GM23338 (cell line): ENCODE data around the gene SH3D21. TPM values are rescaled to one million over a fixed set of nuclear protein-coding genes. Genes with fewer than 3 reads are reported as not detected.

Experiments
- ATAC-seq: fragments of 200-7000 bp; cut with Tn5 transposase; 3 replicates; pipeline ENCODE4 v1.9.1; 2020
- DNase-seq: peaks from one replicate; pipeline ENCODE4 v3.0.0-alpha.2; 2015; ENCODE audit warnings: low spot score
- H2AFZ ChIP-seq: fragments of 200-600 bp; sonication (generic); 2 replicates; pipeline ENCODE4 v1.8.0; 2016; ENCODE audit warnings: antibody characterized with exemption, mild to moderate bottlenecking, moderate library complexity
- H3F3A ChIP-seq: fragments of 200-600 bp; sonication (generic); replicated peaks from 2 replicates; pipeline ENCODE4 v1.8.0; 2017; ENCODE audit warnings: antibody characterized with exemption, mixed run types, low read depth
- H3K27ac ChIP-seq: fragments of 200-600 bp; sonication (generic); 2 replicates; pipeline ENCODE4 v1.6.1; 2016; ENCODE audit warnings: low read depth
- H3K27me3 ChIP-seq: fragments of 200-600 bp; sonication (generic); 2 replicates; pipeline ENCODE4 v1.8.0; 2016; ENCODE audit warnings: mild to moderate bottlenecking, mixed run types, moderate library complexity; ENCODE audit not compliant: insufficient read depth
- H3K36me3 ChIP-seq: fragments of 200-600 bp; sonication (generic); 2 replicates; pipeline ENCODE4 v1.8.0; 2016; ENCODE audit warnings: mild to moderate bottlenecking; ENCODE audit not compliant: insufficient read depth
- H3K4me1 ChIP-seq: fragments of 200-600 bp; sonication (generic); 2 replicates; pipeline ENCODE4 v1.8.0; 2016; ENCODE audit warnings: mild to moderate bottlenecking, moderate library complexity; ENCODE audit not compliant: insufficient read depth
- H3K4me2 ChIP-seq: fragments of 200-600 bp; sonication (generic); 2 replicates; pipeline ENCODE4 v1.7.1; 2017; ENCODE audit warnings: mixed run types
- H3K4me3 ChIP-seq: fragments of 200-600 bp; sonication (generic); 2 replicates; pipeline ENCODE4 v1.6.1; 2016; ENCODE audit warnings: mixed run types
- H3K79me2 ChIP-seq: fragments of 200-600 bp; sonication (generic); replicated peaks from 2 replicates; pipeline ENCODE4 v1.8.0; 2017; ENCODE audit warnings: mild to moderate bottlenecking; ENCODE audit not compliant: insufficient read depth
- H3K9me2 ChIP-seq: fragments of 200-600 bp; sonication (generic); 2 replicates; pipeline ENCODE4 v1.8.0; 2017; ENCODE audit not compliant: insufficient read depth
- H4K20me1 ChIP-seq: fragments of 200-600 bp; sonication (generic); replicated peaks from 2 replicates; pipeline ENCODE4 v1.8.0; 2017; ENCODE audit warnings: mild to moderate bottlenecking; ENCODE audit not compliant: insufficient read depth
- H3K27ac Mint-ChIP-seq: 2 replicates; pipeline ENCODE4 v1.8.0; 2020; ENCODE audit warnings: inconsistent platforms, mild to moderate bottlenecking, moderate library complexity, mixed read lengths
- H3K27me3 Mint-ChIP-seq: 3 replicates; pipeline ENCODE4 v1.8.0; 2022; ENCODE audit warnings: low read depth, mild to moderate bottlenecking, moderate library complexity, mixed read lengths, inconsistent platforms; ENCODE audit not compliant: insufficient read depth, poor library complexity
- H3K36me3 Mint-ChIP-seq: 3 replicates; pipeline ENCODE4 v1.8.0; 2021; ENCODE audit warnings: low read depth, mild to moderate bottlenecking, inconsistent platforms, moderate library complexity, mixed read lengths
- H3K4me1 Mint-ChIP-seq: 3 replicates; pipeline ENCODE4 v1.8.0; 2020; ENCODE audit warnings: mild to moderate bottlenecking, inconsistent platforms, mixed read lengths
- H3K4me3 Mint-ChIP-seq: 3 replicates; pipeline ENCODE4 v1.8.0; 2021; ENCODE audit warnings: moderate library complexity, mild to moderate bottlenecking, inconsistent platforms, mixed read lengths
- H3K9me3 Mint-ChIP-seq: 3 replicates; pipeline ENCODE4 v1.8.0; 2020; ENCODE audit warnings: moderate library complexity, mild to moderate bottlenecking, inconsistent platforms, mixed read lengths
- polyA plus RNA-seq: library from polyadenylated mRNA; unstranded; fragments of >200 nt; fragmentation: Nextera tagmentation; extraction: Ambion mirVana; gene quantifications from 2 replicates; pipeline ENCODE4 v1.2.1, GENCODE V29; 2016
- total RNA-seq: library from RNA; depleted of rRNA; stranded (reverse); fragments of >200 nt; shearing (Covaris generic); gene quantifications from 2 replicates; pipeline ENCODE4 v1.2.3, GENCODE V29; 2014; rRNA removed
- TF ChIP-seq, protein P1 (sequence below): fragments of 250-450 bp; sonication (Bioruptor Pico); IDR thresholded peaks from 2 replicates; pipeline ENCODE4 v1.5.0; 2020; ENCODE audit warnings: mild to moderate bottlenecking, moderate library complexity
- TF ChIP-seq, protein P2 (sequence below), 2 experiments: fragments of 200-600 bp in 1 of 2; sonication (generic) in 1 of 2; conservative IDR thresholded peaks; 2 replicates each; pipeline versions ENCODE4 v1.5.1 to v1.6.1; 2016 to 2017; ENCODE audit warnings: antibody characterized with exemption in 2 of 2, low read depth in 2 of 2, mild to moderate bottlenecking in 2 of 2, moderate library complexity in 1 of 2

The SH3D21 gene
- total and polyA plus RNA-seq, 2 experiments from 2014 or later: 3.7 to 6.3 TPM

DNA sequence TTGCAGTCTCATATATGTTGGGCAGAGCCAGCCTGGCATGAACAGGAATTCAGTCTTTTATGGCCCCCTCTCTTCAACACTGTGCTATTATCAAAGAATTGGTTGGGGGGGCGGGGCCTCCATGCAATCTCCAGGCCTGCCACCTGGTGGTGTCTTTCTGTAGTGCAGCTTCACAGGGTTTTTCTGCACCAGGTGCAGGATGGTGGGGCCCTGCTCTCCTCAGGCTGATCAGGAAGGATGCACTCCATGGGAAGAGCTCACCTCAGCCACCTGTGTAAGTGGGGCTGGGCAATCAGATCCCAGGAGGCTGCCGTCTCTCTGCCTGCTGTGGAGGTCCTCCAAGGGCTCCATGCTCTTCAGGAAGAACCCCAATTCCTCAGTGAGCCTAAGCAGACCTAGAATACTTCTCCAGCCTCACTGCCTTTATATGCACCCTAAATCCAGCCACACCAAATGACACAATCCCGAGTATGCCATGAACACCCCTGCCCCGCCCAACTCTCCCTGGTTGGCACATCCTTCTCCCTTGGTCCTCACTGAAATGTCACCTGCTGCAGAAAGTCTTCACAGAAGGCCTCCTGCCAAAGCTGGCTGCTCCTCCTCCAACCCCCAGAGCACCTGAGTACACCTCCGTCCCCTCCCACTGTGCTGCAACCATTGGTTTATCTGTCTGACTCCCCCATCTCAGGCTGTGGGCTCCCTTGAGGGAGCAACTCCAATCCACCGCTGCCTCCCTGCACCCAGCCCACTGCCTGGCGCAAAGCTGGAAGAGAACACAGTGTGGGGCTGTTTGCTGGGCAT lies 63.1 kb downstream of the SH3D21 start:
- no peaks in the 10 kb centered on the region for H3K27me3 ChIP-seq
- Mint-ChIP-seq H3K4me3 (no peak overlapping the region; the same call in 2 of the 3 replicates), H3K9me3 (no peaks in the 10 kb centered on the region), H3K36me3 (0 out of 3 replicates have a peak, but pooled peaks cover 4% of the 10 kb centered on the region), H3K27ac (peak overlapping the region; percentile 74), H3K4me1 (peaks cover 51% of the 10 kb centered on the region), H3K27me3 (peaks cover 4% of the 10 kb centered on the region)
- TF ChIP-seq, protein P1, sequence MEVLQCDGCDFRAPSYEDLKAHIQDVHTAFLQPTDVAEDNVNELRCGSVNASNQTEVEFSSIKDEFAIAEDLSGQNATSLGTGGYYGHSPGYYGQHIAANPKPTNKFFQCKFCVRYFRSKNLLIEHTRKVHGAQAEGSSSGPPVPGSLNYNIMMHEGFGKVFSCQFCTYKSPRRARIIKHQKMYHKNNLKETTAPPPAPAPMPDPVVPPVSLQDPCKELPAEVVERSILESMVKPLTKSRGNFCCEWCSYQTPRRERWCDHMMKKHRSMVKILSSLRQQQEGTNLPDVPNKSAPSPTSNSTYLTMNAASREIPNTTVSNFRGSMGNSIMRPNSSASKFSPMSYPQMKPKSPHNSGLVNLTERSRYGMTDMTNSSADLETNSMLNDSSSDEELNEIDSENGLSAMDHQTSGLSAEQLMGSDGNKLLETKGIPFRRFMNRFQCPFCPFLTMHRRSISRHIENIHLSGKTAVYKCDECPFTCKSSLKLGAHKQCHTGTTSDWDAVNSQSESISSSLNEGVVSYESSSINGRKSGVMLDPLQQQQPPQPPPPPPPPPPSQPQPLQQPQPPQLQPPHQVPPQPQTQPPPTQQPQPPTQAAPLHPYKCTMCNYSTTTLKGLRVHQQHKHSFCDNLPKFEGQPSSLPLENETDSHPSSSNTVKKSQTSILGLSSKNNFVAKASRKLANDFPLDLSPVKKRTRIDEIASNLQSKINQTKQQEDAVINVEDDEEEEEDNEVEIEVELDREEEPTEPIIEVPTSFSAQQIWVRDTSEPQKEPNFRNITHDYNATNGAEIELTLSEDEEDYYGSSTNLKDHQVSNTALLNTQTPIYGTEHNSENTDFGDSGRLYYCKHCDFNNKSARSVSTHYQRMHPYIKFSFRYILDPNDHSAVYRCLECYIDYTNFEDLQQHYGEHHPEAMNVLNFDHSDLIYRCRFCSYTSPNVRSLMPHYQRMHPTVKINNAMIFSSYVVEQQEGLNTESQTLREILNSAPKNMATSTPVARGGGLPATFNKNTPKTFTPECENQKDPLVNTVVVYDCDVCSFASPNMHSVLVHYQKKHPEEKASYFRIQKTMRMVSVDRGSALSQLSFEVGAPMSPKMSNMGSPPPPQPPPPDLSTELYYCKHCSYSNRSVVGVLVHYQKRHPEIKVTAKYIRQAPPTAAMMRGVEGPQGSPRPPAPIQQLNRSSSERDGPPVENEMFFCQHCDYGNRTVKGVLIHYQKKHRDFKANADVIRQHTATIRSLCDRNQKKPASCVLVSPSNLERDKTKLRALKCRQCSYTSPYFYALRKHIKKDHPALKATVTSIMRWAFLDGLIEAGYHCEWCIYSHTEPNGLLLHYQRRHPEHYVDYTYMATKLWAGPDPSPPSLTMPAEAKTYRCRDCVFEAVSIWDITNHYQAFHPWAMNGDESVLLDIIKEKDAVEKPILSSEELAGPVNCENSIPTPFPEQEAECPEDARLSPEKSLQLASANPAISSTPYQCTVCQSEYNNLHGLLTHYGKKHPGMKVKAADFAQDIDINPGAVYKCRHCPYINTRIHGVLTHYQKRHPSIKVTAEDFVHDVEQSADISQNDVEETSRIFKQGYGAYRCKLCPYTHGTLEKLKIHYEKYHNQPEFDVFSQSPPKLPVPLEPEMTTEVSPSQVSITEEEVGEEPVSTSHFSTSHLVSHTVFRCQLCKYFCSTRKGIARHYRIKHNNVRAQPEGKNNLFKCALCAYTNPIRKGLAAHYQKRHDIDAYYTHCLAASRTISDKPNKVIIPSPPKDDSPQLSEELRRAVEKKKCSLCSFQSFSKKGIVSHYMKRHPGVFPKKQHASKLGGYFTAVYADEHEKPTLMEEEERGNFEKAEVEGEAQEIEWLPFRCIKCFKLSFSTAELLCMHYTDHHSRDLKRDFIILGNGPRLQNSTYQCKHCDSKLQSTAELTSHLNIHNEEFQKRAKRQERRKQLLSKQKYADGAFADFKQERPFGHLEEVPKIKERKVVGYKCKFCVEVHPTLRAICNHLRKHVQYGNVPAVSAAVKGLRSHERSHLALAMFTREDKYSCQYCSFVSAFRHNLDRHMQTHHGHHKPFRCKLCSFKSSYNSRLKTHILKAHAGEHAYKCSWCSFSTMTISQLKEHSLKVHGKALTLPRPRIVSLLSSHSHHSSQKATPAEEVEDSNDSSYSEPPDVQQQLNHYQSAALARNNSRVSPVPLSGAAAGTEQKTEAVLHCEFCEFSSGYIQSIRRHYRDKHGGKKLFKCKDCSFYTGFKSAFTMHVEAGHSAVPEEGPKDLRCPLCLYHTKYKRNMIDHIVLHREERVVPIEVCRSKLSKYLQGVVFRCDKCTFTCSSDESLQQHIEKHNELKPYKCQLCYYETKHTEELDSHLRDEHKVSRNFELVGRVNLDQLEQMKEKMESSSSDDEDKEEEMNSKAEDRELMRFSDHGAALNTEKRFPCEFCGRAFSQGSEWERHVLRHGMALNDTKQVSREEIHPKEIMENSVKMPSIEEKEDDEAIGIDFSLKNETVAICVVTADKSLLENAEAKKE (CRISPR knock-in tag): no peak
- TF ChIP-seq, protein P2, sequence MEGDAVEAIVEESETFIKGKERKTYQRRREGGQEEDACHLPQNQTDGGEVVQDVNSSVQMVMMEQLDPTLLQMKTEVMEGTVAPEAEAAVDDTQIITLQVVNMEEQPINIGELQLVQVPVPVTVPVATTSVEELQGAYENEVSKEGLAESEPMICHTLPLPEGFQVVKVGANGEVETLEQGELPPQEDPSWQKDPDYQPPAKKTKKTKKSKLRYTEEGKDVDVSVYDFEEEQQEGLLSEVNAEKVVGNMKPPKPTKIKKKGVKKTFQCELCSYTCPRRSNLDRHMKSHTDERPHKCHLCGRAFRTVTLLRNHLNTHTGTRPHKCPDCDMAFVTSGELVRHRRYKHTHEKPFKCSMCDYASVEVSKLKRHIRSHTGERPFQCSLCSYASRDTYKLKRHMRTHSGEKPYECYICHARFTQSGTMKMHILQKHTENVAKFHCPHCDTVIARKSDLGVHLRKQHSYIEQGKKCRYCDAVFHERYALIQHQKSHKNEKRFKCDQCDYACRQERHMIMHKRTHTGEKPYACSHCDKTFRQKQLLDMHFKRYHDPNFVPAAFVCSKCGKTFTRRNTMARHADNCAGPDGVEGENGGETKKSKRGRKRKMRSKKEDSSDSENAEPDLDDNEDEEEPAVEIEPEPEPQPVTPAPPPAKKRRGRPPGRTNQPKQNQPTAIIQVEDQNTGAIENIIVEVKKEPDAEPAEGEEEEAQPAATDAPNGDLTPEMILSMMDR (conservative IDR thresholded peaks at IDR 0.05; ENCODE audit: low read depth in 2 of 2): peak; percentile 86 to 90
- ATAC-seq (peak; percentile 77), DNase-seq (peak; percentile 95)
- no peaks in the 10 kb centered on the region for H3K9me2 ChIP-seq
- peaks cover 11% of the 10 kb centered on the region; the same call in 1 of the 2 replicates for H4K20me1 ChIP-seq
- no peak overlapping the region for H3K4me3 ChIP-seq
- H3F3A ChIP-seq: peaks cover 9% of the 10 kb centered on the region
- 0 out of 2 replicates have a peak overlapping the region, but pooled peaks have one; percentile 16 for H3K4me2 ChIP-seq
- H3K4me1 ChIP-seq: peaks cover 40% of the 10 kb centered on the region
- no peak overlapping the region for H2AFZ ChIP-seq
- no peak overlapping the region for H3K27ac ChIP-seq
- no peaks in the 10 kb centered on the region; the same call in 1 of the 2 replicates for H3K36me3 ChIP-seq
- H3K79me2 ChIP-seq: peaks cover 67% of the 10 kb centered on the region

Other genes with a start within 250 kb of the SH3D21 start
- 0.62 and 0.94 TPM in 2 replicates for gene TEKT2, start 222.3 kb upstream of the SH3D21 start, total RNA-seq
- gene TEKT2, start 222.3 kb upstream of the SH3D21 start, polyA plus RNA-seq: 0.24 and 0.36 TPM in 2 replicates
- 46.6 and 47.1 TPM in 2 replicates for gene ADPRS, start 217.5 kb upstream of the SH3D21 start, total RNA-seq
- 21.5 and 22.6 TPM in 2 replicates for gene ADPRS, start 217.5 kb upstream of the SH3D21 start, polyA plus RNA-seq
- gene COL8A2, start 181.1 kb upstream of the SH3D21 start, total RNA-seq: 4.9 and 5.0 TPM in 2 replicates
- gene COL8A2, start 181.1 kb upstream of the SH3D21 start, polyA plus RNA-seq: 0.77 and 0.95 TPM in 2 replicates
- 55.8 and 55.9 TPM in 2 replicates for gene TRAPPC3, start 156.9 kb upstream of the SH3D21 start, total RNA-seq
- 45.2 and 45.6 TPM in 2 replicates for gene TRAPPC3, start 156.9 kb upstream of the SH3D21 start, polyA plus RNA-seq
- gene MAP7D1, start 150.2 kb upstream of the SH3D21 start, total RNA-seq: 37.4 and 59.8 TPM in 2 replicates
- 13.8 and 14.7 TPM in 2 replicates for gene MAP7D1, start 150.2 kb upstream of the SH3D21 start, polyA plus RNA-seq
- 127 and 145 TPM in 2 replicates for gene THRAP3, start 81.9 kb upstream of the SH3D21 start, total RNA-seq
- 147 and 161 TPM in 2 replicates for gene THRAP3, start 81.9 kb upstream of the SH3D21 start, polyA plus RNA-seq
- 27.1 and 27.3 TPM in 2 replicates for gene EVA1B, start 17.3 kb downstream of the SH3D21 start, total RNA-seq
- 9.2 and 11.5 TPM in 2 replicates for gene EVA1B, start 17.3 kb downstream of the SH3D21 start, polyA plus RNA-seq
- 20.0 and 20.2 TPM in 2 replicates for gene STK40, start 79.6 kb downstream of the SH3D21 start, total RNA-seq
- gene STK40, start 79.6 kb downstream of the SH3D21 start, polyA plus RNA-seq: 8.1 and 8.5 TPM in 2 replicates
- gene LSM10, start 91.5 kb downstream of the SH3D21 start, total RNA-seq: 27.5 and 28.6 TPM in 2 replicates
- gene LSM10, start 91.5 kb downstream of the SH3D21 start, polyA plus RNA-seq: 96.2 and 98.9 TPM in 2 replicates
- 0.58 and 2.2 TPM in 2 replicates for gene OSCP1, start 144.1 kb downstream of the SH3D21 start, total RNA-seq
- gene OSCP1, start 144.1 kb downstream of the SH3D21 start, polyA plus RNA-seq: 2.6 and 3.0 TPM in 2 replicates
- gene MRPS15, start 158.0 kb downstream of the SH3D21 start, total RNA-seq: 86.4 and 105 TPM in 2 replicates
- gene MRPS15, start 158.0 kb downstream of the SH3D21 start, polyA plus RNA-seq: 311 and 312 TPM in 2 replicates
- gene CSF3R, start 176.5 kb downstream of the SH3D21 start, total RNA-seq: not detected in 2 replicates
- not detected in 2 replicates for gene CSF3R, start 176.5 kb downstream of the SH3D21 start, polyA plus RNA-seq